ENCODE measurements around the gene CROCC2.

GRCh38 chr2:240925568-240926515 is 19.7 kb downstream of the CROCC2 start:
- TF ChIP-seq CTCF (IDR thresholded peaks at IDR 0.05; ENCODE audit: borderline replicate concordance, extremely low read depth, low read length, poor library complexity, severe bottlenecking) (no peak), EZH2 (IDR thresholded peaks at IDR 0.05; ENCODE audit: borderline replicate concordance, low read depth, low read length, severe bottlenecking) (no peak)

Measured in DND-41 (cell line).